HCT116 (cell line): Measurements from ENCODE around the gene SIL1. TPM values are rescaled to one million over a fixed set of nuclear protein-coding genes. Genes with fewer than 3 reads are reported as not detected.

Experiments
- ATAC-seq: fragments of 200-7000 bp; cut with Tn5 transposase; 2 replicates; pipeline ENCODE4 v1.9.1; 2020; ENCODE audit warnings: mild to moderate bottlenecking, moderate library complexity
- BruUV-seq: library from RNA; stranded (reverse); fragments of 400-500 nt; replicated peaks from 2 replicates; lab custom pipeline; 2021; lab: Mats Ljungman, UMichigan
- CTCF ChIA-PET: fragments of 300-600 bp; sonication (Branson Sonifier 250); formaldehyde crosslinking; loops from one replicate; lab custom pipeline; 2021; ENCODE audit warnings: antibody characterized with exemption; lab: Charles Lee
- POLR2A ChIA-PET: fragments of 300-600, 350-600 bp; sonication (Branson Sonifier 250); formaldehyde crosslinking; loops from one replicate; lab custom pipeline; 2021; ENCODE audit warnings: antibody characterized with exemption; lab: Charles Lee
- RAD21 ChIA-PET, 2 experiments: fragments of 300-600 bp; sonication (Branson Sonifier 250); formaldehyde crosslinking; loops; one replicate each; lab custom pipeline; 2023; ENCODE audit warnings: low total read pairs in 2 of 2; ENCODE audit not compliant: uncharacterized antibody in 2 of 2, unreplicated experiment in 2 of 2, low non-redundant PET in 1 of 2; lab: Charles Lee
- DNase-seq: peaks from one replicate; pipeline ENCODE4 v3.0.0-alpha.2; 2010; ENCODE audit warnings: low read depth, low spot score
- H2AFZ ChIP-seq: fragments of 200-600 bp; shearing (Covaris generic), sonication (generic); 2 replicates; pipeline ENCODE4 v1.6.1; 2017; ENCODE audit warnings: low read depth, mixed run types, mixed read lengths, antibody characterized with exemption, low read length; ENCODE audit not compliant: poor library complexity, severe bottlenecking
- H3K27ac ChIP-seq: 2 replicates; pipeline ENCODE4 v1.5.1; 2012; ENCODE audit warnings: low read depth, low read length
- H3K27me3 ChIP-seq: fragments of 200-600 bp; sonication (generic); 2 replicates; pipeline ENCODE4 v1.6.1; 2016; ENCODE audit warnings: mixed run types, low read length, mixed read lengths; ENCODE audit not compliant: insufficient read depth
- H3K36me3 ChIP-seq, 2 experiments: fragments of 200-500 bp in 1 of 2; fragments of 200-600 bp in 1 of 2; sonication (Bioruptor generic) in 1 of 2; sonication (generic) in 1 of 2; 2 replicates each; pipeline versions ENCODE4 v1.5.1 to v1.6.1; 2014 to 2016; ENCODE audit warnings: low read length in 2 of 2, inconsistent platforms in 1 of 2, mixed read lengths in 1 of 2, mixed run types in 1 of 2; ENCODE audit not compliant: insufficient read depth in 2 of 2, control insufficient read depth in 1 of 2
- H3K4me1 ChIP-seq, 2 experiments: fragments of 200-600 bp in 1 of 2; sonication (generic) in 1 of 2; 2 replicates each; pipeline versions ENCODE4 v1.5.1 to v1.6.1; 2012 to 2017; ENCODE audit warnings: low read length in 2 of 2, inconsistent platforms in 1 of 2, mild to moderate bottlenecking in 1 of 2, mixed read lengths in 1 of 2, mixed run types in 1 of 2, moderate library complexity in 1 of 2; ENCODE audit not compliant: insufficient read depth in 2 of 2, control insufficient read depth in 1 of 2
- H3K4me2 ChIP-seq: fragments of 200-600 bp; sonication (generic); 2 replicates; pipeline ENCODE4 v1.6.1; 2017; ENCODE audit warnings: mixed run types, low read length, mixed read lengths
- H3K4me3 ChIP-seq, 2 experiments: fragments of 200-600 bp in 1 of 2; sonication (generic) in 1 of 2; replicated peaks in 1 of 2; 2 replicates each; pipeline ENCODE4 v1.5.1; 2011 to 2016; ENCODE audit warnings: low read length in 2 of 2, control low read depth in 1 of 2, low read depth in 1 of 2, mild to moderate bottlenecking in 1 of 2, mixed read lengths in 1 of 2, mixed run types in 1 of 2
- H3K79me2 ChIP-seq: fragments of 200-600 bp; sonication (generic); 2 replicates; pipeline ENCODE4 v1.6.1; 2017; ENCODE audit warnings: mild to moderate bottlenecking, mixed run types, low read length, moderate library complexity, mixed read lengths; ENCODE audit not compliant: insufficient read depth
- H3K9ac ChIP-seq: fragments of 200-600 bp; sonication (generic); 2 replicates; pipeline ENCODE4 v1.6.1; 2016; ENCODE audit warnings: low read length, mixed read lengths
- H3K9me2 ChIP-seq: fragments of 200-600 bp; sonication (generic), shearing (Covaris generic); 2 replicates; pipeline ENCODE4 v1.6.1; 2017; ENCODE audit warnings: mixed run types, mild to moderate bottlenecking, moderate library complexity; ENCODE audit not compliant: insufficient read depth
- H3K9me3 ChIP-seq, 2 experiments: fragments of 200-500 bp in 1 of 2; fragments of 200-600 bp in 1 of 2; sonication (Bioruptor generic) in 1 of 2; sonication (generic) in 1 of 2; 2 replicates each; pipeline ENCODE4 v1.6.1; 2014 to 2017; ENCODE audit warnings: low read length in 2 of 2, mixed read lengths in 2 of 2, inconsistent platforms in 1 of 2, low read depth in 1 of 2, mild to moderate bottlenecking in 1 of 2, mixed run types in 1 of 2, moderate library complexity in 1 of 2; ENCODE audit not compliant: control insufficient read depth in 1 of 2, insufficient read depth in 1 of 2
- H4K20me1 ChIP-seq: fragments of 200-600 bp; sonication (generic), shearing (Covaris generic); 2 replicates; pipeline ENCODE4 v1.6.1; 2017; ENCODE audit warnings: mixed run types, mild to moderate bottlenecking, moderate library complexity; ENCODE audit not compliant: insufficient read depth
- CBX3 ChIP-seq: IDR thresholded peaks from 2 replicates; pipeline ENCODE4 v1.6.1; 2012; ENCODE audit warnings: low read depth
- EGR1 ChIP-seq: IDR thresholded peaks from 2 replicates; pipeline ENCODE4 v1.6.1; 2012; ENCODE audit warnings: low read depth
- EZH2 ChIP-seq: fragments of 200-600 bp; sonication (generic); IDR thresholded peaks from 2 replicates; pipeline ENCODE4 v1.6.1; 2017; ENCODE audit warnings: antibody characterized with exemption, mixed run types
- POLR2A ChIP-seq: IDR thresholded peaks from 2 replicates; pipeline ENCODE4 v1.7.0; 2011; ENCODE audit warnings: borderline replicate concordance; ENCODE audit not compliant: insufficient read depth, insufficient read length; ENCODE audit errors: extremely low read depth
- POLR2AphosphoS5 ChIP-seq: IDR thresholded peaks from 2 replicates; pipeline ENCODE4 v1.6.1; 2011; ENCODE audit warnings: mild to moderate bottlenecking, low read depth, low read length, moderate library complexity
- SIN3A ChIP-seq: IDR thresholded peaks from 2 replicates; pipeline ENCODE4 v1.6.1; 2012; ENCODE audit warnings: low read depth
- SRF ChIP-seq: IDR thresholded peaks from 2 replicates; pipeline ENCODE4 v1.6.1; 2012; ENCODE audit warnings: low read depth
- ZFX ChIP-seq: fragments of 450-650 bp; IDR thresholded peaks from 2 replicates; pipeline ENCODE4 v1.6.1; 2017
- intact Hi-C: fragments of 100-400 bp; cut with micrococcal nuclease; formaldehyde crosslinking; loops from 2 replicates; pipeline ENCODE4 v1.10.0; 2022
- total RNA-seq: library from RNA; stranded (reverse); gene quantifications from one replicate; pipeline ENCODE4 v1.2.1, GENCODE V29; 2021; ENCODE audit not compliant: unreplicated experiment

SIL1 gene
- total RNA-seq, 1 experiment from 2014 or later: 34.0 TPM

GRCh38 chr5:138936225-138936967 lies 261.8 kb downstream of the SIL1 start:
- POLR2A ChIA-PET: no interaction called here
- no peak for ATAC-seq
- Histone ChIP-seq H3K9ac (no peak overlapping the region), H3K27ac (no peak overlapping the region), H3K27me3 (no peaks in the 10 kb centered on the region), H3K9me2 (no peaks in the 10 kb centered on the region), H3K79me2 (no peaks in the 10 kb centered on the region), H3K4me2 (no peak overlapping the region), H3K4me3 (no peak overlapping the region), H2AFZ (no peak overlapping the region), H3K36me3 (peaks cover 17 to 19% of the 10 kb centered on the region in 2 experiments), H3K9me3 (no peaks in the 10 kb centered on the region), H3K4me1 (no peaks in the 10 kb centered on the region), H4K20me1 (no peaks in the 10 kb centered on the region)
- TF ChIP-seq SRF (no peak), POLR2AphosphoS5 (peak; percentile 57), SIN3A (0 out of 2 replicates have a peak, but pooled peaks have one; percentile 26)
- CTCF ChIA-PET: no interaction called here
- intact Hi-C loops: loop anchor here (10.0 kb wide), 1 partner anchor 328 kb away; no protein-coding TSS in a partner anchor
- RAD21 ChIA-PET: no interaction called here
- no peak for DNase-seq
- no TSS peak for BruUV-seq

GRCh38 chr5:138935466-138935865 lies 262.7 kb downstream of the SIL1 start:
- no peaks in the 10 kb centered on the region for H3K27me3 ChIP-seq

More at GRCh38 chr5:138935466-138935865, 262.7 kb downstream of the SIL1 start:
- H3K4me3 ChIP-seq: no peak overlapping the region
- no peak overlapping the region for H3K27ac ChIP-seq
- DNase-seq (no peak), ATAC-seq (no peak)
- no peak overlapping the region for H3K9ac ChIP-seq
- RAD21 ChIA-PET: no interaction called here
- H3K79me2 ChIP-seq: no peaks in the 10 kb centered on the region
- H3K9me3 ChIP-seq: no peaks in the 10 kb centered on the region
- no peaks in the 10 kb centered on the region for H4K20me1 ChIP-seq
- BruUV-seq: no TSS peak
- H3K36me3 ChIP-seq: peaks cover 23 to 25% of the 10 kb centered on the region in 2 experiments
- no peaks in the 10 kb centered on the region for H3K9me2 ChIP-seq
- CTCF ChIA-PET: no interaction called here
- intact Hi-C loops: loop anchor here (10.0 kb wide), 1 partner anchor 329 kb away; no protein-coding TSS in a partner anchor
- H3K4me2 ChIP-seq: no peak overlapping the region
- no peak overlapping the region for H2AFZ ChIP-seq
- POLR2A ChIA-PET: no interaction called here
- no peaks in the 10 kb centered on the region for H3K4me1 ChIP-seq
- no peak for TF ChIP-seq EZH2
- TF ChIP-seq POLR2A: no peak
- TF ChIP-seq ZFX: no peak
- TF ChIP-seq EGR1: no peak
- TF ChIP-seq POLR2AphosphoS5: peak; percentile 16; the same call in 1 of the 2 replicates
- no peak for TF ChIP-seq CBX3
- TF ChIP-seq, all 23 proteins: peak for 1
